Fibroblast of mammary gland (primary cell): ENCODE data around the gene RETREG1.

Experiments used
- DNase-seq: peaks from one replicate; pipeline ENCODE4 v3.0.0-alpha.2; 2010; ENCODE audit warnings: low read depth
- H3K4me3 ChIP-seq: 2 replicates; pipeline ENCODE4 v1.5.1; 2011; ENCODE audit warnings: low read depth, mild to moderate bottlenecking, low read length, moderate library complexity; ENCODE audit not compliant: control insufficient read depth
- CTCF ChIP-seq: conservative IDR thresholded peaks from 2 replicates; pipeline ENCODE4 v1.5.1; 2011; ENCODE audit warnings: low read depth, low read length, inconsistent platforms; ENCODE audit not compliant: control insufficient read depth, insufficient read depth

RETREG1 gene

GRCh38 chr5:16521521-16522483, 95.0 kb downstream of the RETREG1 start:
- H3K4me3 ChIP-seq = no peak overlapping the region
- DNase-seq = no peak
- TF ChIP-seq CTCF = no peak

- H3K4me3 ChIP-seq = no peak overlapping the region
- DNase-seq = no peak
- TF ChIP-seq CTCF = no peak
Observed at GRCh38 chr5:16520841-16521240, 96.0 kb downstream of the RETREG1 start.

- no peak for TF ChIP-seq CTCF
- H3K4me3 ChIP-seq = no peak overlapping the region
- no peak for DNase-seq
Observed at GRCh38 chr5:16519435-16519834, 97.4 kb downstream of the RETREG1 start.

GRCh38 chr5:16518606-16519005, 98.2 kb downstream of the RETREG1 start:
- TF ChIP-seq CTCF = no peak
- no peak overlapping the region for H3K4me3 ChIP-seq
- no peak for DNase-seq

- TF ChIP-seq CTCF = no peak
- H3K4me3 ChIP-seq = no peak overlapping the region
- no peak for DNase-seq
Observed at GRCh38 chr5:16515532-16515931, 101.3 kb downstream of the RETREG1 start.

GRCh38 chr5:16510098-16510497, 106.7 kb downstream of the RETREG1 start:
- TF ChIP-seq CTCF = no peak
- H3K4me3 ChIP-seq = no peak overlapping the region
- DNase-seq = no peak
